CD14-positive monocyte (primary cell): ENCODE measurements around the gene TMEM235. TPM values are rescaled to one million over a fixed set of nuclear protein-coding genes. Genes with fewer than 3 reads are reported as not detected.
A peak's percentile ranks its signal among the peaks of the same experiment; 100 is the strongest.
"Not testable (repeated sequence)": the region's sequence is repeated elsewhere in the genome, so short reads cannot be mapped to it uniquely, and the experiment has no call there.

ENCODE experiments used
- DNase-seq, 3 donors: peaks; one replicate each; pipeline ENCODE4 v3.0.0-alpha.2; 2011 to 2022
- H2AFZ ChIP-seq: 2 replicates; pipeline ENCODE4 v1.6.0; 2012; ENCODE audit warnings: mild to moderate bottlenecking, low read depth, low read length, inconsistent platforms; ENCODE audit not compliant: insufficient read depth, poor library complexity, severe bottlenecking
- H3K27ac ChIP-seq, 2 donors: 1 replicate in 1 of 2; 2 replicates in 1 of 2; pipeline ENCODE4 v1.5.1; 2012 to 2013; ENCODE audit warnings: low read length in 2 of 2, control low read depth in 1 of 2, inconsistent platforms in 1 of 2, low read depth in 1 of 2, mild to moderate bottlenecking in 1 of 2
- H3K27me3 ChIP-seq, 2 donors: one replicate each; pipeline versions ENCODE4 v1.6.0 to v1.6.1; 2011 to 2013; ENCODE audit warnings: low read length in 2 of 2; ENCODE audit not compliant: control insufficient read depth in 2 of 2, insufficient read depth in 2 of 2
- H3K36me3 ChIP-seq, 2 donors: replicated peaks in 1 of 2; 1 replicate in 1 of 2; 2 replicates in 1 of 2; pipeline versions ENCODE4 v1.5.1 to v1.6.1; 2012 to 2013; ENCODE audit warnings: low read length in 2 of 2, control low read depth in 1 of 2, inconsistent platforms in 1 of 2, mild to moderate bottlenecking in 1 of 2; ENCODE audit not compliant: insufficient read depth in 2 of 2, control insufficient read depth in 1 of 2
- H3K4me1 ChIP-seq, 2 donors: 1 replicate in 1 of 2; 2 replicates in 1 of 2; pipeline versions ENCODE4 v1.5.1 to v1.6.1; 2012 to 2013; ENCODE audit warnings: low read length in 2 of 2, control low read depth in 1 of 2, inconsistent platforms in 1 of 2, mild to moderate bottlenecking in 1 of 2, moderate library complexity in 1 of 2; ENCODE audit not compliant: insufficient read depth in 2 of 2, control insufficient read depth in 1 of 2
- H3K4me2 ChIP-seq: replicated peaks from 2 replicates; pipeline ENCODE3; 2012; ENCODE audit warnings: low read length, moderate library complexity, mild to moderate bottlenecking; ENCODE audit not compliant: poor library complexity, severe bottlenecking; ENCODE audit errors: extremely low read depth
- H3K4me3 ChIP-seq, 3 experiments: fragments of 200-600 bp in 1 of 3; sonication (generic) in 1 of 3; replicated peaks in 1 of 3; 1 replicate in 2 of 3; 2 replicates in 1 of 3; pipeline ENCODE4 v1.5.1; 2011 to 2013; ENCODE audit warnings: low read length in 3 of 3, mild to moderate bottlenecking in 3 of 3, control low read depth in 2 of 3, low read depth in 2 of 3, inconsistent platforms in 1 of 3, moderate library complexity in 1 of 3
- H3K79me2 ChIP-seq: 2 replicates; pipeline ENCODE4 v1.6.0; 2012; ENCODE audit warnings: mild to moderate bottlenecking, control low read depth, inconsistent platforms, low read length, moderate library complexity; ENCODE audit not compliant: insufficient read depth
- H3K9ac ChIP-seq: 2 replicates; pipeline ENCODE4 v1.6.0; 2017; ENCODE audit warnings: low read length, mild to moderate bottlenecking; ENCODE audit not compliant: insufficient read depth, poor library complexity, severe bottlenecking
- H3K9me3 ChIP-seq, 2 donors: replicated peaks in 1 of 2; 1 replicate in 1 of 2; 2 replicates in 1 of 2; pipeline versions ENCODE4 v1.5.1 to v1.6.1; 2012 to 2013; ENCODE audit warnings: low read length in 2 of 2, control low read depth in 1 of 2; ENCODE audit not compliant: control insufficient read depth in 1 of 2, insufficient read depth in 1 of 2
- H4K20me1 ChIP-seq: 2 replicates; pipeline ENCODE4 v1.6.0; 2012; ENCODE audit warnings: mild to moderate bottlenecking, low read length, control low read depth, moderate library complexity; ENCODE audit not compliant: insufficient read depth
- H3K27ac Mint-ChIP-seq, 7 donors: one replicate each; pipeline ENCODE4 v1.8.0; 2020; ENCODE audit warnings: mild to moderate bottlenecking in 7 of 7, mixed read lengths in 7 of 7, moderate library complexity in 6 of 7, inconsistent platforms in 2 of 7
- H3K27me3 Mint-ChIP-seq, 3 donors: one replicate each; pipeline ENCODE4 v1.8.0; 2021 to 2022; ENCODE audit warnings: low read depth in 3 of 3, mild to moderate bottlenecking in 3 of 3, mixed read lengths in 3 of 3, moderate library complexity in 3 of 3, inconsistent platforms in 1 of 3
- H3K36me3 Mint-ChIP-seq, 2 donors: one replicate each; pipeline ENCODE4 v1.8.0; 2020; ENCODE audit warnings: mixed read lengths in 2 of 2, inconsistent platforms in 1 of 2, mild to moderate bottlenecking in 1 of 2
- H3K4me1 Mint-ChIP-seq: one replicate; pipeline ENCODE4 v1.8.0; 2020; ENCODE audit warnings: mild to moderate bottlenecking, mixed read lengths
- H3K4me3 Mint-ChIP-seq, 2 donors: one replicate each; pipeline ENCODE4 v1.8.0; 2020; ENCODE audit warnings: mild to moderate bottlenecking in 2 of 2, mixed read lengths in 2 of 2, moderate library complexity in 1 of 2
- H3K9me3 Mint-ChIP-seq, 7 donors: one replicate each; pipeline ENCODE4 v1.8.0; 2020 to 2022; ENCODE audit warnings: mixed read lengths in 7 of 7, mild to moderate bottlenecking in 6 of 7, moderate library complexity in 6 of 7, inconsistent platforms in 2 of 7
- CTCF ChIP-seq: fragments of 200-600 bp; IDR thresholded peaks from one replicate; pipeline ENCODE4 v1.8.0; 2022; ENCODE audit warnings: antibody characterized with exemption, mild to moderate bottlenecking
- WGBS: methylation state at CpG from one replicate; pipeline ENCODE4 v1.1.5; 2013; ENCODE audit warnings: missing lambda C conversion rate; ENCODE audit not compliant: insufficient coverage; 5-methylcytosine and 5-hydroxymethylcytosine counted together
- intact Hi-C, 2 donors: fragments of 100-400 bp; cut with micrococcal nuclease; formaldehyde crosslinking; loops; one replicate each; pipeline versions ENCODE4 v1.15.0 to v1.15.1; 2023
- polyA plus RNA-seq, 3 donors: library from polyadenylated mRNA; depleted of rRNA in 1 of 3; unstranded in 2 of 3; stranded (reverse) in 1 of 3; fragments of 300-500 nt in 2 of 3; fragments of >200 nt in 1 of 3; fragmentation: Illumina TruSeq in 2 of 3; gene quantifications; 1 replicate in 2 of 3; 2 replicates in 1 of 3; pipeline ENCODE4 v1.2.3, GENCODE V29; 2012 to 2021

TMEM235 gene
- polyA plus RNA-seq, 3 donors, result not detected

GRCh38 chr17:78234261-78234865, 2.9 kb downstream of the TMEM235 start:
- H3K4me1 ChIP-seq, result peaks cover 0 to 6% of the 10 kb centered on the region in 2 donors
- peaks cover 15 to 33% of the 10 kb centered on the region in 2 donors for H3K27me3 ChIP-seq
- no peaks in the 10 kb centered on the region for H3K36me3 ChIP-seq
- TF ChIP-seq CTCF, result no peak
- Mint-ChIP-seq H3K4me1 (peaks cover 4% of the 10 kb centered on the region), H3K27ac (peak overlapping the region in 1 of 7 donors; percentile 58), H3K9me3 (peaks cover 0 to 14% (median 4%) of the 10 kb centered on the region in 7 donors), H3K4me3 (no peak overlapping the region), H3K27me3 (peaks cover 40 to 47% (median 42%) of the 10 kb centered on the region in 3 donors), H3K36me3 (peaks cover 0 to 2% of the 10 kb centered on the region in 2 donors)
- H3K4me3 ChIP-seq, result no peak overlapping the region
- H4K20me1 ChIP-seq, result no peaks in the 10 kb centered on the region
- H3K79me2 ChIP-seq, result no peaks in the 10 kb centered on the region
- intact Hi-C loops, result loop anchor here in 1 of 2 donors (5.0 kb wide), 1 partner anchor 132 kb away; no protein-coding TSS in a partner anchor
- no peak for DNase-seq
- WGBS, result 89% methylated on average over 15 of the region's 17 CpGs
- H3K9me3 ChIP-seq, result peaks cover 0 to 14% of the 10 kb centered on the region in 2 donors
- no peak overlapping the region for H3K27ac ChIP-seq
- H2AFZ ChIP-seq, result no peak overlapping the region
- H3K4me2 ChIP-seq, result no peak overlapping the region
- H3K9ac ChIP-seq, result no peak overlapping the region

GRCh38 chr17:78235022-78235421, 3.6 kb downstream of the TMEM235 start:
- H3K4me3 Mint-ChIP-seq, H3K9ac ChIP-seq, H4K20me1 ChIP-seq, H3K36me3 Mint-ChIP-seq, intact Hi-C loops, H3K36me3 ChIP-seq, H3K4me3 ChIP-seq, H3K27ac Mint-ChIP-seq, H2AFZ ChIP-seq, H3K4me1 Mint-ChIP-seq, H3K79me2 ChIP-seq, DNase-seq, H3K27ac ChIP-seq, H3K4me1 ChIP-seq, H3K4me2 ChIP-seq: not testable (repeated sequence)
- peaks cover 0 to 14% of the 10 kb centered on the region in 2 donors for H3K9me3 ChIP-seq
- 93% methylated on average over 3 of the region's 6 CpGs for WGBS
- Mint-ChIP-seq H3K9me3 (peaks cover 0 to 14% (median 4%) of the 10 kb centered on the region in 7 donors), H3K27me3 (peaks cover 36 to 41% (median 37%) of the 10 kb centered on the region in 3 donors)
- peaks cover 15 to 30% of the 10 kb centered on the region in 2 donors for H3K27me3 ChIP-seq
